ENCODE results near the gene SREBF1.

DNA sequence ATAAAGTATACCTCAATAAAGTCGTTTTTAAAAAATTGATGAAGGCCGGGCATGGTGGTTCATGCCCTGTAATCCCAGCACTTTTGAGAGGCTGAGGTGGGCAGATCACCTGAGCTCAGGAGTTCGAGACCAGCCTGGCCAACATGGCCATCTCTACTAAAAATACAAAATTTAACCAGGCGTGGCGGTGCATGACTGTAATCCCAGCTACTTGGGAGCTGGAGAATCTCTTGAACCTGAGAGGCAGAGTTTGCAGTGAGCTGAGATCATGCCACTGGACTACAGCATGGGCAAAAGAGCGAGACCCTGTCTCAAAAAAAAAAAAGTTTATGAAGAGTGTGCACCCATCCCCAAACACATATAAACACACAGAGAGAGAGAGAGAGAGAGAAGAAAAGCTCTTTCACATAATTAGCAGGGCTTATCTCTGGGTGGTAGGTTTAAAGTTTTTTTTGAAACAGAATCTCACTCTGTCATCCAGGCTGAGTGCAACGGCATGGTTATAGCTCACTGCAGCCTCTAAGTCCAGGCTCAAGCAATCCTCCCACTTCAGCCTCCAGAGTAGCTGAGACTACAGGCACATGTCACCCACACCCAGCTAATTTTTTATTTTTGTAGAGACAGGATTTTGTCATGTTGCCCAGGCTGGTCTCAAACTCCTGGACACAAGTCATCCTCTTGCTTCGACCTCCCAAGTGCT, 3.0 kb downstream of the SREBF1 start:
- TF ChIP-seq, protein P1, sequence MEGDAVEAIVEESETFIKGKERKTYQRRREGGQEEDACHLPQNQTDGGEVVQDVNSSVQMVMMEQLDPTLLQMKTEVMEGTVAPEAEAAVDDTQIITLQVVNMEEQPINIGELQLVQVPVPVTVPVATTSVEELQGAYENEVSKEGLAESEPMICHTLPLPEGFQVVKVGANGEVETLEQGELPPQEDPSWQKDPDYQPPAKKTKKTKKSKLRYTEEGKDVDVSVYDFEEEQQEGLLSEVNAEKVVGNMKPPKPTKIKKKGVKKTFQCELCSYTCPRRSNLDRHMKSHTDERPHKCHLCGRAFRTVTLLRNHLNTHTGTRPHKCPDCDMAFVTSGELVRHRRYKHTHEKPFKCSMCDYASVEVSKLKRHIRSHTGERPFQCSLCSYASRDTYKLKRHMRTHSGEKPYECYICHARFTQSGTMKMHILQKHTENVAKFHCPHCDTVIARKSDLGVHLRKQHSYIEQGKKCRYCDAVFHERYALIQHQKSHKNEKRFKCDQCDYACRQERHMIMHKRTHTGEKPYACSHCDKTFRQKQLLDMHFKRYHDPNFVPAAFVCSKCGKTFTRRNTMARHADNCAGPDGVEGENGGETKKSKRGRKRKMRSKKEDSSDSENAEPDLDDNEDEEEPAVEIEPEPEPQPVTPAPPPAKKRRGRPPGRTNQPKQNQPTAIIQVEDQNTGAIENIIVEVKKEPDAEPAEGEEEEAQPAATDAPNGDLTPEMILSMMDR (IDR thresholded peaks at IDR 0.05 in 2 of 3, conservative IDR thresholded peaks at IDR 0.05 in 1 of 3; ENCODE audit: borderline replicate concordance in 1 of 3, insufficient read depth in 1 of 3, low read depth in 2 of 3, low read length in 2 of 3): no peak
- TF ChIP-seq, protein P2, sequence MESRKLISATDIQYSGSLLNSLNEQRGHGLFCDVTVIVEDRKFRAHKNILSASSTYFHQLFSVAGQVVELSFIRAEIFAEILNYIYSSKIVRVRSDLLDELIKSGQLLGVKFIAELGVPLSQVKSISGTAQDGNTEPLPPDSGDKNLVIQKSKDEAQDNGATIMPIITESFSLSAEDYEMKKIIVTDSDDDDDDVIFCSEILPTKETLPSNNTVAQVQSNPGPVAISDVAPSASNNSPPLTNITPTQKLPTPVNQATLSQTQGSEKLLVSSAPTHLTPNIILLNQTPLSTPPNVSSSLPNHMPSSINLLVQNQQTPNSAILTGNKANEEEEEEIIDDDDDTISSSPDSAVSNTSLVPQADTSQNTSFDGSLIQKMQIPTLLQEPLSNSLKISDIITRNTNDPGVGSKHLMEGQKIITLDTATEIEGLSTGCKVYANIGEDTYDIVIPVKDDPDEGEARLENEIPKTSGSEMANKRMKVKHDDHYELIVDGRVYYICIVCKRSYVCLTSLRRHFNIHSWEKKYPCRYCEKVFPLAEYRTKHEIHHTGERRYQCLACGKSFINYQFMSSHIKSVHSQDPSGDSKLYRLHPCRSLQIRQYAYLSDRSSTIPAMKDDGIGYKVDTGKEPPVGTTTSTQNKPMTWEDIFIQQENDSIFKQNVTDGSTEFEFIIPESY (IDR thresholded peaks at IDR 0.05; ENCODE audit: extremely low read depth, insufficient replicate concordance, low read length): no peak
- TF ChIP-seq POLR2A (IDR thresholded peaks at IDR 0.05; ENCODE audit: borderline replicate concordance, extremely low read depth, insufficient read depth, insufficient read length) (no peak), ELF1 (IDR thresholded peaks at IDR 0.05; ENCODE audit: borderline replicate concordance, low read depth) (no peak), POLR2AphosphoS5 (IDR thresholded peaks at IDR 0.05; ENCODE audit: low read depth, low read length) (no peak), YY1 (IDR thresholded peaks at IDR 0.05; ENCODE audit: extremely low read depth, insufficient replicate concordance, low read depth, low read length) (no peak), EZH2phosphoT487 (IDR thresholded peaks at IDR 0.05; ENCODE audit: borderline replicate concordance) (no peak), EZH2 (IDR thresholded peaks at IDR 0.05) (no peak), ZNF274 (IDR thresholded peaks at IDR 0.05; ENCODE audit: low read depth, low read length) (no peak), EGR1 (IDR thresholded peaks at IDR 0.05; ENCODE audit: low read depth) (no peak)
- TF ChIP-seq, protein P3, sequence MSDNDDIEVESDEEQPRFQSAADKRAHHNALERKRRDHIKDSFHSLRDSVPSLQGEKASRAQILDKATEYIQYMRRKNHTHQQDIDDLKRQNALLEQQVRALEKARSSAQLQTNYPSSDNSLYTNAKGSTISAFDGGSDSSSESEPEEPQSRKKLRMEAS (IDR thresholded peaks at IDR 0.05): no peak
- TF ChIP-seq, protein P4, sequence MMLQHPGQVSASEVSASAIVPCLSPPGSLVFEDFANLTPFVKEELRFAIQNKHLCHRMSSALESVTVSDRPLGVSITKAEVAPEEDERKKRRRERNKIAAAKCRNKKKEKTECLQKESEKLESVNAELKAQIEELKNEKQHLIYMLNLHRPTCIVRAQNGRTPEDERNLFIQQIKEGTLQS (IDR thresholded peaks at IDR 0.05): no peak

Measured in HCT116 (cell line).